ENCODE results near the gene SETD1B. TPM values are rescaled to one million over a fixed set of nuclear protein-coding genes. Genes with fewer than 3 reads are reported as not detected.
A peak's percentile ranks its signal among the peaks of the same experiment; 100 is the strongest.

Gene SETD1B
- total and polyA plus RNA-seq, 11 donors: 6.2 to 17.0 (median 9.3) TPM

- Histone ChIP-seq H3K27me3 (no peaks in the 10 kb centered on the region), H3K9me3 (no peaks in the 10 kb centered on the region), H3K27ac (peak overlapping the region in 3 of 12 donors; percentile 67 to 100 (median 99)), H3K36me3 (peaks cover 0 to 13% (median 7%) of the 10 kb centered on the region in 9 donors), H3K4me3 (peak overlapping the region in 5 of 12 donors; percentile 52 to 75 (median 54)), H3K4me1 (peaks cover 7 to 89% (median 48%) of the 10 kb centered on the region in 12 donors)
- WGBS, 4 donors: 79 to 81% (median 81%) methylated on average over 8 to 14 of the region's 14 CpGs
- ATAC-seq (no peak), DNase-seq (peak in 2 of 5 donors; percentile 23 to 34)
- no peak for TF ChIP-seq POLR2A (IDR thresholded peaks at IDR 0.05)
- no peak for TF ChIP-seq CTCF (IDR thresholded peaks at IDR 0.05)
- intact Hi-C loops (cut with DNase I): loop anchor here in 8 of 10 donors (2.0 to 5.0 kb wide), 4 partner anchors 15 to 100 kb away; no protein-coding TSS in a partner anchor
These were observed 11.9 kb upstream of the SETD1B start for GRCh38 chr12:121791671-121792551.

GRCh38 chr12:121792607-121793439 lies 11.0 kb upstream of the SETD1B start:
- intact Hi-C loops (cut with DNase I): loop anchor here in 8 of 10 donors (1.0 to 5.0 kb wide), 5 partner anchors 16 to 101 kb away; no protein-coding TSS in a partner anchor
- DNase-seq (peak in 3 of 5 donors; percentile 62 to 82 (median 73)), ATAC-seq (peak in 2 of 4 donors; percentile 0 to 2)
- TF ChIP-seq POLR2A (IDR thresholded peaks at IDR 0.05) (no peak), CTCF (IDR thresholded peaks at IDR 0.05) (no peak)
- Histone ChIP-seq H3K4me3 (peak overlapping the region; percentile 37 to 75 (median 56)), H3K4me1 (peaks cover 11 to 88% (median 56%) of the 10 kb centered on the region in 12 donors), H3K36me3 (peaks cover 0 to 18% (median 7%) of the 10 kb centered on the region in 9 donors), H3K27ac (peak overlapping the region in 11 of 12 donors; percentile 67 to 100 (median 100)), H3K27me3 (no peaks in the 10 kb centered on the region), H3K9me3 (no peaks in the 10 kb centered on the region)
- 24 to 74% (median 45%) methylated on average over 20 to 48 of the region's 48 CpGs for WGBS, 4 donors

- H3K4me3 ChIP-seq: peak within 1 kb of the TSS; percentile 37 to 75 (median 56)
- no peaks in the 10 kb centered on the region for H3K9me3 ChIP-seq
- WGBS, 4 donors: 0 to 3% (median 3%) methylated on average over 6 to 36 of the region's 36 CpGs; no CpG with 5 or more reads in 1 of the 4 donors
- TF ChIP-seq CTCF (IDR thresholded peaks at IDR 0.05) (no peak), POLR2A (IDR thresholded peaks at IDR 0.05) (no peak)
- peak in 3 of 5 donors; percentile 56 to 81 (median 58) for DNase-seq
- intact Hi-C loops (cut with DNase I): loop anchor here in 8 of 10 donors (1.0 to 5.0 kb wide), 5 partner anchors 17 to 101 kb away; no protein-coding TSS in a partner anchor
- ATAC-seq: peak in 2 of 4 donors; percentile 8 to 27
- no peaks in the 10 kb centered on the region for H3K27me3 ChIP-seq
- peaks cover 0 to 25% (median 7%) of the 10 kb centered on the region in 9 donors for H3K36me3 ChIP-seq
- H3K4me1 ChIP-seq: peaks cover 14 to 88% (median 62%) of the 10 kb centered on the region in 12 donors
- H3K27ac ChIP-seq: peak within 1 kb of the TSS in 11 of 12 donors; percentile 67 to 100 (median 100)
These were observed 10.4 kb upstream of the SETD1B start, which contains the start of gene RHOF for GRCh38 chr12:121793440-121793837. Gene RHOF (minus strand): TSS chr12:121793688. CDS start chr12:121793633, 55 bp downstream.

All from heart left ventricle (tissue), 16 donors.